ENCODE measurements around the gene EPHA6.
"Not testable (repeated sequence)": the region's sequence is repeated elsewhere in the genome, so short reads cannot be mapped to it uniquely, and the experiment has no call there.

Gene EPHA6

DNA sequence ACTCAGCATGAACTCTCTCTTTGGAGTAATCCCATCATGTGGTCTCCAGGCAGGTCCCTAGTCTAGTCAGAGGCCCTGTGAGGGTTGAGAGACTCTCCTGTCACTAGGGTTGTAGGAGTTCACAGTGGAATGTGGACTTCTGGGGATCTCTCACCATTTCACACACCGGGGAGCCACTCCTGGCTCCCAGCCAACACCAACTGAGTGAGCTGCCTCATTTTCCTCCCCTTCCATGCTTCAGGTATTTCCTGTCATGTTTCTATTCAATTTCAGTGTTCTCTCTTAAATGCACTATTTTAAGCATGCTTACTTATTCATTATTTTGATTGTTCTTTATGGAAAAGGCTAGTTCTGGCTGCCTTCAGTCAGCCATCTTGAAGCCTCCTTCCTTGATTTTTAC, 482.6 kb downstream of the EPHA6 start:
- no peak for DNase-seq

DNA sequence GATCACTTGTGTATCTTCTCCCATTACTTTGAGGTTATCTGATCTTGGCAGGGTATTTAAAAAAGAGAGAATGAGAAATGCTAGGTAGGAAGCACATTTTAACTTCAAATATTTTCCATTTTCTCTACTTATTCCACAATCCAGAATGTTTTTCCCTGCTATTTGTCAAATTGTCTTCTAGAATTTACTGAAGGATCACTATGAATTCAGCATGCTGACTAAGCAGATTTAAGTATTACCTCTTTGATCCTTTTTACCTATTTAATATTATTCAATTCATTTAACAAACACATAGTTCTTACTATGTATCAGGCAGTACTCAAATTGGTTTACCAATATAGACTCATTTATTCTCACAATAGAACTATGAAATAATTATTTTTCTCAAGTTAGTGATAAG, 486.7 kb downstream of the EPHA6 start:
- no peak for DNase-seq

DNA sequence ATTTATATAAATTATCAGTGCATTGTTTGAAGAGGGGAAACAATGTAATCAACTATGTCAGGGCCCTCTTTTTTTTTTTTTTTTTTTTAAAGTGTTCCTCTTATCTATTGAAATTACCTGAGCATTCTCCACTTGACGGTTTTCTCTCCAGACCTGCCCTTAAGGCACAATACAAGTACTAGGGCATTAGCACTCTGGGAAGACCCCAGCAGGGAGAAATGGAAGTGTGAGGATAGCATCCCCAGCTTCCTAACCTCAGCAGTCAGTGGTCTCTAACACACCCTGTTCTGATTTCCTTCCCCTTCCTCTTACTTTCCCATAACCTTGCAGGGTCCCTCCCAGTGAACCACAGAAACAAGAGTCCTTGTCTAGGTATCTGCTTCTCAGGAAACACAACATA, 491.8 kb downstream of the EPHA6 start:
- no peak for DNase-seq

- no peak for DNase-seq
Measured at GRCh38 chr3:97338375-97338774, 524.0 kb downstream of the EPHA6 start.

- no peak for DNase-seq
Measured at GRCh38 chr3:97340940-97341339, 526.5 kb downstream of the EPHA6 start.

- no peak for DNase-seq
Measured at GRCh38 chr3:97347780-97348179, 533.4 kb downstream of the EPHA6 start.

- no peak for DNase-seq
Measured at GRCh38 chr3:97350971-97351370, 536.6 kb downstream of the EPHA6 start.

GRCh38 chr3:97353176-97353575, 538.8 kb downstream of the EPHA6 start:
- no peak for DNase-seq

GRCh38 chr3:97359977-97360376, 545.6 kb downstream of the EPHA6 start:
- no peak for DNase-seq

DNA sequence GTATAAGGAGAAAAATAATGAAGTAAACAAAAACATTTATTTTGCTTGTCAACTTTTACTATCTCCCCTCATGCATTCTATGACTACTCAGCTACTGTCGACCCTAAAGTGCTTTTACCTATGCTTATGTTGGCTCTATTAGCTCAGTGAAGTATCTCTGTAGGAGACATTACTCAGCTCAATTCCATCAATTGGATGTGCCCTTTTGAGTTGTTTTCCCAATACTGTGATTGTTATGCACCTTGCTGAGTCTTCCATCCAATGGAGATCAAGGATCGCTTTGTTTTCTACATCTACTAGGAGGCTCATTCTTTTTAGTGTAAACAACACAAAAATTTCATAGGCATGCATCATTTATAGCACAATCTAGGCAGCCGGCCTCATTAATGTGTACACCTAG, 546.4 kb downstream of the EPHA6 start:
- no peak for DNase-seq

DNA sequence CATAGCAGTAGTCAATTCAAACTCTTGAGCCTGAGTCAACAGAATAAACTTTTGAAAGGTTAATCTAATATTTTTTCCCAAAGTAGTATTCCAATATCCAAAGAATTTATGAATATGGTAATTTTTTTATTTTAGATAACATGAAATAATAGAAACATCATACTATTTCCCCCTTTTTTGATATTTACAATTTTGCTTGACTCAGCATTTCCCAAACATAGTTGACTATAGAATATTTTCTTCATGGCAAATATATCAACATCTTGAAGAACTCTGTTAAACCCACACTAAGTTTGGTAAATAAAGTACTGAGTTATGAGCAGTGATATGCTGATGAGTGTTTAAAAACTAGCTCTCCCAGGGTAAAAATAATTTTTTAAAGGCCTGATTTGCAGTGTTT, 570.2 kb downstream of the EPHA6 start:
- DNase-seq = no peak

DNA sequence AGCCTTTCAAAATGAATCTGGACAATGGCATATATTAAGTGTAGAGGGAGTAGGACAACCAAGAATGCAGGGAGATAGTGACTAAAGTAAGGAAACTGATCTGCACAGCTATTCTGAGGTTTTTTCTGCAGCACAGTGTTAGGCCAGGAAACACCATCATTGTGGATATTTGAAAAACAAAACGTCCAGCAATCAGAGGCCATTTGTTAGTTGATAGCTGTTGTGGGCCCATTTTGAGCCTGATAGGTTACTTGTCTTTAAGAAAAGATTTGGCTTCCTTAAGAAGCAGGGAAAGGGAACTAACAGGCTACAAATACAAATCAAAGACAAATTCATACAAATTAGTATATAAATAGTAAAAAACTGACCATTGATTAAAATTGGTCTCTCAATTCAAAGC, 574.4 kb downstream of the EPHA6 start:
- DNase-seq = no peak

DNA sequence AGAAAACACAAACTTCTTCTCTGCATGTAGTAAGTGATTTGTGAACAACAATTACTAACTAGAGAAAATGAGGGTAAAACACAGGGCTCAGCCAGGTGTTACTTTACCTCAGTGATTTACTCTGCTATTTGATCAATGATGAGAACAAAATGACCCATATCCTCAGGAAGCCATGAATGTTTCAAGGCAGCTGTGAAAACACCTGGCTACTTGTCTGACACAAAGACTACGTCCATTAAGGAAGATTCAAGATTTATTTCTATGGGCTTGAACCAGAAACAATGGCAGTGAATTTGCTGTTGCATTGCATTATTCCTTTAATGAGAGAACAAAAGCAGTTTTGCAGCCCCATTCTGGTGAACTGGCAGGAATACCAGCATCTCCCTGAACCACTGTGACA, 575.5 kb downstream of the EPHA6 start:
- no peak for DNase-seq

GRCh38 chr3:97391167-97391566, 576.8 kb downstream of the EPHA6 start:
- DNase-seq = no peak

- DNase-seq = no peak
Measured at GRCh38 chr3:97409612-97410011, 595.2 kb downstream of the EPHA6 start.

DNA sequence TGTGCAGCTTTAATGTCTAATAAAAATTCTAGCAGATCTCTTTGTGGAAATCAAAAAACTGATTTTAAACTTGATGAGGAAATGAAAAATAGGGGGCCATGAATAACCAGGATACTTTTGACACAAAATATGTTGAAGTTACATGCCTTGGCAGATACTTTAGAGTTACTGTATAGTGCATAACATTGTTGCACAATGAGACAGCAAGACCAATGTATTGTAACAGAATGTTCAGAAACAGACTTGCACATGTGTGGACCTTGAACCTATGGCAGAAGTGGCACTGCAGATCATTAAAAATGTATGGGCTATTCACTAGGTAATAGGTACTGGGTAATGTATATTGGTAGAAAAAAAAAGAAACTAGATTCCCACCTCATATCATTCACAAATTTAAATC, 607.2 kb downstream of the EPHA6 start:
- no peak for DNase-seq

DNA sequence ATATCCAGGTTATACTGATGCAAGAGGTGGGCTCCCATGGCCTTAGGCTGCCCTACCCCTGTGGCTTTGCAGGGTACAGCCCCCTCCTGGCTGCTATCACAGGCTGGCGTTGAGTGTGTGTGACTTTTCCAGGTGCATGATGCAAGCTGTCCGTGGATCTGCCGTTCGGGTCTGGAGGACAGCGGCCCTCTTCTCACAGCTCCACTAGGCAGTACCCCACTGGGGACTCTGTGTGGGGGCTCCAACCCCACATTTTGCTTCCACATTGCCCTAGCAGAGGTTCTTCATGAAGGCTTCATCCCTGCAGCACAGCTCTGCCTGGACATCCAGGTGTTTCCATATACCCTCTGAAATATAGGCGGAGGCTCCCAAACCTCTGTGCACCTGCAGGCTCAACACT, 610.6 kb downstream of the EPHA6 start:
- DNase-seq = no peak

DNA sequence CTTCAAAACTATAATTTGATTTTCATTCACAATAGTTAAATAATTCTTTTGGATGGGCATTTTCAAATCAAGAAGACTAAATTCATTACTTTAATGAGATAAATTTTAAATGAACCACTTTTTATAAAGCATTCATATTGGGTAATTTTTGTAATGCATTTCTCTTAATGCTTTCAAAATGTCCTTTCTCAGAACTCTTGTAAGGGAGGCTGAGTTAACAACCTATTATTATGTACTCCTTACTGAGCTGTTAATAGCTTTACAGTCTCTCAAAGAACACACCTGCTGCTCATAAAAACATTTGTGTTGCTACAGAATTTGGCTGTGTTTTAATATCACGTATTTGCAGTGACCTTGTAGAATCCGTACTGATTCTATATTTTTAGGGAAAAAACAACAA, 616.2 kb downstream of the EPHA6 start:
- no peak for DNase-seq

- DNase-seq = no peak
Measured at GRCh38 chr3:97432914-97433313, 618.5 kb downstream of the EPHA6 start.

DNA sequence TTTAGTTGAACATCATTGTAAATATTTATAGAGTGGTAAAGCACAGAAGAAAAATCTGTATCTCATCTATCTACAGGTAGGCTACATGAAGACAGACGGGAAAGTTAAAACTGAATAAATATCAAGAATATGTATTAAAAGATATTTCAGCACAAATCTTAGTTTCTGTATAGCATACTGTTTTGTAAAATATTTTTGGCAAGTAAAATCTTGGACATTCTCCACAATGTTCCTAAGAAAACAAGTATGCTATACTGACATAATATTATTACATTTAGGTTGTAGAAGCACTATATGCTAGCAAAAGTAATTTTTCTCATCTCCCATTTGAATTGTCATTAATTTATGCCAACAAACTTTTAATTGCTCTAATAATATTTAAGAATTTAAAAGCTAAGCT, 623.7 kb downstream of the EPHA6 start:
- no peak for DNase-seq

GRCh38 chr3:97439373-97439772, 625.0 kb downstream of the EPHA6 start:
- DNase-seq = no peak

- DNase-seq = no peak
Measured at GRCh38 chr3:97464035-97464434, 649.6 kb downstream of the EPHA6 start.

DNA sequence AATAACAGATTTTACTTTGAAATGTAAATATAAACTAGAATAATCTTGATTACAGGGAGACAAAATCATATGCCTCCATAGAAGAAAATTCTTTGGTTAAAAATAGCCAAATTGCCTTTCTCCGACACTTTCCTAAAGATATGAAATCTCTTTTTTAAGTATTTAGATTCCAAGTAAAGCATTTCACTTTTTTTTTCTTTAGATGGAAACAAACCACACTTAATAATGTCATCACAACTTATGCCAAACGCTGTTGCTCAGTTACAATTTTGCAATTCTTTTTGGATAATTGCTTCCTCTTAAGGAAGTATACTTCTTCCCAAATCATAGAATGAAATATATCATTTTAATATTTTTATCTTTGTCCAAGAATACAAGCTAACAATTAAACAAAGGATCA, 656.1 kb downstream of the EPHA6 start:
- DNase-seq = no peak

- no peak for DNase-seq
Measured at GRCh38 chr3:97479740-97480139, 665.3 kb downstream of the EPHA6 start.

DNA sequence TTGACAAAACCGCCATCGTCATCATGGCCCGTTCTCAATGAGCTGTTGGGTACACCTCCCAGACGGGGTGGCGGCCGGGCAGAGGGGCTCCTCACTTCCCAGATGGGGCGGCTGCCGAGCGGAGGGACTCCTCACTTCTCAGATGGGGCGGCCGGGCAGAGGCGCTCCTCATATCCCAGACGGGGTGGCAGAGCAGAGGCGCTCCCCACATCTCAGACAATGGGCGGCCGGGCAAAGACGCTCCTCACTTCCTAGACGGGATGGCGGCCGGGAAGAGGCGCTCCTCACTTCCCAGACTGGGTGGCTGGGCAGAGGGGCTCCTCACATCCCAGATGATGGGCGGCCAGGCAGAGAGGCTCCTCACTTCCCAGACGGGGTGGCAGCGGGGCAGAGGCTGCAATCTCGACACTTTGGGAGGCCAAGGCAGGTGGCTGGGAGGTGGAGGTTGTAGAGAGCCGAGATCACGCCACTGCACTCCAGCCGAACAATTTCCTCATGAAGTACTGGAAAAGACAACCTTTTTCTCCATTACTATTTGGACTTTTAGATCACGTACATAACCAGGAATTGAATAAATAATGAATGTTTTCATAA, 666.4 kb downstream of the EPHA6 start:
- DNase-seq = not testable (repeated sequence)

- no peak for DNase-seq
Measured at GRCh38 chr3:97481416-97481815, 667.0 kb downstream of the EPHA6 start.
